H1 (cell line): Measurements from ENCODE around the gene HORMAD2. TPM values are rescaled to one million over a fixed set of nuclear protein-coding genes. Genes with fewer than 3 reads are reported as not detected.
A peak's percentile ranks its signal among the peaks of the same experiment; 100 is the strongest.

Experiments used
- CTCF ChIA-PET: fragments of 300-600 bp; sonication (Branson Sonifier 250); formaldehyde crosslinking; loops from one replicate; lab custom pipeline; 2021; ENCODE audit not compliant: partially characterized antibody; lab: Charles Lee
- POLR2A ChIA-PET: fragments of 300-600 bp; sonication (Branson Sonifier 250); formaldehyde crosslinking; loops from one replicate; lab custom pipeline; 2021; ENCODE audit warnings: inconsistent platforms; ENCODE audit not compliant: partially characterized antibody; lab: Charles Lee
- DNase-seq, 2 experiments: peaks; one replicate each; pipeline versions ENCODE4 v3.0.0 to v3.0.0-alpha.2; 2010 to 2022; ENCODE audit warnings: low spot score in 2 of 2, low read depth in 1 of 2, mixed read lengths in 1 of 2
- FAIRE-seq: peaks from 2 replicates; lab custom pipeline; 2011; peaks lifted over from hg19 to GRCh38; lab: Jason Lieb, UNC
- H2AFZ ChIP-seq: 2 replicates; pipeline ENCODE4 v1.8.1; 2012; ENCODE audit warnings: low read length, inconsistent platforms
- H2AK5ac ChIP-seq: 2 replicates; pipeline ENCODE4 v1.6.1; 2013; ENCODE audit warnings: low read depth, low read length
- H2BK120ac ChIP-seq: replicated peaks from 2 replicates; pipeline ENCODE3; 2013; ENCODE audit warnings: low read depth, low read length, inconsistent platforms
- H2BK12ac ChIP-seq: 2 replicates; pipeline ENCODE4 v1.6.1; 2013; ENCODE audit warnings: low read depth, low read length
- H2BK15ac ChIP-seq: 2 replicates; pipeline ENCODE4 v1.6.1; 2013; ENCODE audit warnings: low read length
- H2BK20ac ChIP-seq: 2 replicates; pipeline ENCODE4 v1.6.1; 2013; ENCODE audit warnings: low read length
- H2BK5ac ChIP-seq: 2 replicates; pipeline ENCODE4 v1.6.1; 2013; ENCODE audit warnings: low read depth, low read length
- H3K14ac ChIP-seq: 2 replicates; pipeline ENCODE4 v1.6.1; 2013; ENCODE audit warnings: inconsistent platforms; ENCODE audit not compliant: insufficient read length
- H3K18ac ChIP-seq: 2 replicates; pipeline ENCODE4 v1.6.1; 2013; ENCODE audit warnings: low read length; ENCODE audit errors: extremely low read depth
- H3K23ac ChIP-seq: 2 replicates; pipeline ENCODE4 v1.6.1; 2013; ENCODE audit warnings: inconsistent platforms; ENCODE audit not compliant: insufficient read length
- H3K23me2 ChIP-seq: 2 replicates; pipeline ENCODE4 v1.6.1; 2013; ENCODE audit warnings: low read depth, low read length
- H3K27ac ChIP-seq: 2 replicates; pipeline ENCODE4 v1.6.1; 2011; ENCODE audit warnings: low read depth, low read length, inconsistent platforms
- H3K27me3 ChIP-seq, 4 experiments: replicated peaks in 1 of 4; 1 replicate in 1 of 4; 2 replicates in 3 of 4; pipeline versions ENCODE4 v1.6.1 to v1.8.1; 2011 to 2013; ENCODE audit warnings: low read length in 3 of 4, mild to moderate bottlenecking in 3 of 4, inconsistent platforms in 2 of 4, mixed read lengths in 2 of 4, moderate library complexity in 1 of 4; ENCODE audit not compliant: control insufficient read depth in 3 of 4, insufficient read depth in 3 of 4; ENCODE audit errors: extremely low read depth in 1 of 4
- H3K36me3 ChIP-seq, 4 experiments: 2 replicates each; pipeline versions ENCODE4 v1.6.1 to v1.8.1; 2011 to 2013; ENCODE audit warnings: mild to moderate bottlenecking in 4 of 4, low read length in 3 of 4, moderate library complexity in 2 of 4, control low read depth in 1 of 4, inconsistent platforms in 1 of 4; ENCODE audit not compliant: insufficient read depth in 4 of 4, control insufficient read depth in 2 of 4
- H3K4ac ChIP-seq: replicated peaks from 2 replicates; pipeline ENCODE3; 2013; ENCODE audit warnings: low read length, low read depth, mixed read lengths, inconsistent platforms; ENCODE audit not compliant: insufficient read length
- H3K4me1 ChIP-seq, 4 experiments: replicated peaks in 1 of 4; 1 replicate in 1 of 4; 2 replicates in 3 of 4; pipeline versions ENCODE4 v1.6.1 to v1.8.1; 2011 to 2013; ENCODE audit warnings: low read length in 3 of 4, inconsistent platforms in 2 of 4, mixed read lengths in 1 of 4; ENCODE audit not compliant: insufficient read depth in 4 of 4, control insufficient read depth in 3 of 4
- H3K4me2 ChIP-seq, 2 experiments: 2 replicates each; pipeline versions ENCODE4 v1.6.1 to v1.8.1; 2011 to 2013; ENCODE audit warnings: low read depth in 2 of 2, low read length in 2 of 2, control low read depth in 1 of 2, inconsistent platforms in 1 of 2, mild to moderate bottlenecking in 1 of 2; ENCODE audit not compliant: insufficient read depth in 1 of 2
- H3K4me3 ChIP-seq, 4 experiments: fragments of 200-600, 300-600 bp in 1 of 4; sonication (generic), shearing (Covaris generic), sonication (Bioruptor Twin) in 1 of 4; 2 replicates each; pipeline versions ENCODE4 v1.5.1 to v1.8.1; 2011 to 2016; ENCODE audit warnings: low read length in 4 of 4, low read depth in 3 of 4, control low read depth in 2 of 4, inconsistent platforms in 2 of 4, mild to moderate bottlenecking in 2 of 4, mixed read lengths in 1 of 4, moderate library complexity in 1 of 4; ENCODE audit not compliant: insufficient read depth in 2 of 4; ENCODE audit errors: extremely low read depth in 1 of 4
- H3K56ac ChIP-seq: replicated peaks from 2 replicates; pipeline ENCODE3; 2013; ENCODE audit warnings: low read depth, mild to moderate bottlenecking, mixed read lengths, low read length, inconsistent platforms; ENCODE audit not compliant: insufficient read length
- H3K79me1 ChIP-seq: 2 replicates; pipeline ENCODE4 v1.6.1; 2013; ENCODE audit warnings: low read depth, low read length, control low read depth
- H3K79me2 ChIP-seq, 2 experiments: 2 replicates each; pipeline versions ENCODE4 v1.6.1 to v1.8.1; 2012 to 2013; ENCODE audit warnings: low read length in 2 of 2, mild to moderate bottlenecking in 2 of 2, inconsistent platforms in 1 of 2; ENCODE audit not compliant: insufficient read depth in 2 of 2, control insufficient read depth in 1 of 2
- H3K9ac ChIP-seq, 4 experiments: replicated peaks in 1 of 4; 1 replicate in 1 of 4; 2 replicates in 3 of 4; pipeline versions ENCODE4 v1.6.1 to v1.8.1; 2011 to 2013; ENCODE audit warnings: low read depth in 3 of 4, low read length in 3 of 4, control low read depth in 2 of 4, mild to moderate bottlenecking in 2 of 4, moderate library complexity in 2 of 4, inconsistent platforms in 1 of 4; ENCODE audit errors: extremely low read depth in 1 of 4
- H3K9me3 ChIP-seq, 2 experiments: 2 replicates each; pipeline versions ENCODE4 v1.6.1 to v1.8.1; 2012 to 2013; ENCODE audit warnings: mild to moderate bottlenecking in 2 of 2, moderate library complexity in 2 of 2, control low read depth in 1 of 2, inconsistent platforms in 1 of 2, low read depth in 1 of 2, low read length in 1 of 2, mixed read lengths in 1 of 2; ENCODE audit not compliant: insufficient read depth in 2 of 2
- H4K20me1 ChIP-seq, 2 experiments: replicated peaks in 1 of 2; 2 replicates each; pipeline versions ENCODE3 to v1.8.1; 2011 to 2013; ENCODE audit warnings: inconsistent platforms in 2 of 2, low read length in 2 of 2, mild to moderate bottlenecking in 1 of 2; ENCODE audit not compliant: insufficient read depth in 2 of 2, control insufficient read depth in 1 of 2
- H4K5ac ChIP-seq: 2 replicates; pipeline ENCODE4 v1.6.1; 2013; ENCODE audit warnings: low read length, low read depth, mixed read lengths, inconsistent platforms; ENCODE audit not compliant: insufficient read length
- H4K8ac ChIP-seq: 2 replicates; pipeline ENCODE4 v1.8.0; 2013; ENCODE audit warnings: mild to moderate bottlenecking, moderate library complexity, low read length, inconsistent platforms; ENCODE audit not compliant: insufficient read depth; ENCODE audit errors: extremely low read depth
- H4K91ac ChIP-seq: replicated peaks from 2 replicates; pipeline ENCODE3; 2013; ENCODE audit warnings: low read length, mixed read lengths, inconsistent platforms; ENCODE audit not compliant: insufficient read length
- CTCF ChIP-seq, 3 experiments: IDR thresholded peaks; 1 replicate in 2 of 3; 2 replicates in 1 of 3; pipeline versions ENCODE4 v1.5.1 to v1.6.1; 2011; ENCODE audit warnings: low read length in 3 of 3, mild to moderate bottlenecking in 3 of 3, inconsistent platforms in 2 of 3, low read depth in 1 of 3, moderate library complexity in 1 of 3; ENCODE audit not compliant: insufficient read depth in 1 of 3; ENCODE audit errors: control extremely low read depth in 1 of 3
- HDAC2 ChIP-seq, 2 experiments: fragments of 300-600 bp in 1 of 2; sonication (generic) in 1 of 2; IDR thresholded peaks; 2 replicates each; pipeline ENCODE4 v1.6.1; 2011 to 2012; ENCODE audit warnings: low read depth in 2 of 2, low read length in 2 of 2, mild to moderate bottlenecking in 2 of 2, moderate library complexity in 2 of 2, borderline replicate concordance in 1 of 2, inconsistent platforms in 1 of 2
- TEAD4 ChIP-seq: IDR thresholded peaks from 2 replicates; pipeline ENCODE4 v1.6.1; 2012; ENCODE audit warnings: low read depth, low read length, inconsistent platforms, mixed read lengths
- WGBS, 2 experiments: shearing (Covaris generic) in 1 of 2; methylation state at CpG; one replicate each; pipeline versions ENCODE4 v1.1.6 to v1.1.7; 2013 to 2015; ENCODE audit warnings: low lambda C conversion rate in 2 of 2, mixed read lengths in 2 of 2, inconsistent platforms in 1 of 2, low coverage in 1 of 2, missing lambda C conversion rate in 1 of 2; ENCODE audit not compliant: insufficient replicate concordance in 2 of 2, insufficient coverage in 1 of 2, insufficient read length in 1 of 2; ENCODE audit errors: extremely low coverage in 1 of 2, missing lambda C conversion rate in 1 of 2; 5-methylcytosine and 5-hydroxymethylcytosine counted together
- polyA plus RNA-seq, 7 experiments: library from polyadenylated mRNA; depleted of rRNA in 3 of 7; stranded (reverse) in 5 of 7; unstranded in 2 of 7; fragments of >200 nt in 5 of 7; fragments of 200-250 nt in 2 of 7; gene quantifications; 1 replicate in 5 of 7; 2 replicates in 1 of 7; 4 replicates in 1 of 7; pipeline versions ENCODE4 v1.2.1 to v1.2.3, GENCODE V29; 2011 to 2013; ENCODE audit warnings: missing spikeins in 2 of 7, mixed read lengths in 2 of 7
- total RNA-seq: library from RNA; stranded (reverse); fragmentation: NEBNext Ultra II Directional; extraction: Animal tissue kit (Norgen Biotek cat#: 25700); gene quantifications from 2 replicates; pipeline ENCODE4 v1.2.1, GENCODE V29; 2021

The HORMAD2 gene
- total and polyA plus RNA-seq, 2 of the 8 experiments (the other 6 are each of a cell fraction or from before 2014, with no cell fraction given): 0.03 TPM; not detected in 1

GRCh38 chr22:30219049-30219654 is 138.9 kb downstream of the HORMAD2 start:
- Histone ChIP-seq H2BK20ac (no peak overlapping the region), H3K9ac (no peak overlapping the region), H4K20me1 (peaks cover 0 to 2% of the 10 kb centered on the region in 2 experiments), H3K23ac (no peak overlapping the region), H4K8ac (no peak overlapping the region), H3K79me1 (no peaks in the 10 kb centered on the region), H2BK15ac (no peak overlapping the region), H3K14ac (no peak overlapping the region), H3K18ac (no peak overlapping the region), H2BK5ac (no peak overlapping the region), H3K23me2 (no peaks in the 10 kb centered on the region; the same call in none of the 2 replicates), H3K9me3 (no peaks in the 10 kb centered on the region), H2BK12ac (no peak overlapping the region), H3K4me3 (no peak overlapping the region), H4K5ac (no peak overlapping the region), H3K27me3 (peaks cover 0 to 3% (median 0%) of the 10 kb centered on the region in 4 experiments; a peak in 1 of 7 replicates), H2AK5ac (no peak overlapping the region), H3K4me2 (no peak overlapping the region), H3K27ac (no peak overlapping the region), H3K36me3 (no peaks in the 10 kb centered on the region), H3K4ac (no peak overlapping the region), H2AFZ (no peak overlapping the region), H3K79me2 (no peaks in the 10 kb centered on the region), H3K4me1 (peaks cover 0 to 13% (median 7%) of the 10 kb centered on the region in 4 experiments; a peak in 6 of 7 replicates), H3K56ac (no peak overlapping the region), H2BK120ac (no peak overlapping the region), H4K91ac (no peak overlapping the region)
- FAIRE-seq (no peak), DNase-seq (no peak)
- 86% methylated on average over 8 of the region's 8 CpGs; no CpG with 5 or more reads in 1 of the 2 experiments for WGBS, 2 experiments
- CTCF ChIA-PET: interaction anchor here (0.7 kb wide), 1 partner anchor 8 kb away, joined by 3 read pairs; no protein-coding TSS in a partner anchor
- TF ChIP-seq TEAD4 (peak; percentile 61; the same call in 1 of the 2 replicates), HDAC2 (IDR thresholded peaks at IDR 0.05; ENCODE audit: borderline replicate concordance in 1 of 2, low read depth in 2 of 2, low read length in 2 of 2) (no peak), CTCF (IDR thresholded peaks at IDR 0.05; ENCODE audit: control extremely low read depth in 1 of 3, insufficient read depth in 1 of 3, low read depth in 1 of 3, low read length in 3 of 3) (peak in 1 of 3 experiments; percentile 19; a peak in 1 of 4 replicates)
- POLR2A ChIA-PET: no interaction called here
